HG03039 (cell line): Measurements from ENCODE around the gene C22orf23.

Experiments
- ATAC-seq: cut with Tn5 transposase; IDR thresholded peaks from one replicate; pipeline ENCODE4 v1.9.1; 2021; ENCODE audit warnings: mild to moderate bottlenecking, moderate library complexity; ENCODE audit not compliant: unreplicated experiment

The C22orf23 gene

GRCh38 chr22:37926771-37927636 is 26.4 kb downstream of the C22orf23 start:
- ATAC-seq: no peak

- no peak for ATAC-seq
Observed at GRCh38 chr22:37926358-37926757, 27.0 kb downstream of the C22orf23 start.

GRCh38 chr22:37925767-37926166 is 27.6 kb downstream of the C22orf23 start:
- no peak for ATAC-seq

- ATAC-seq: no peak
Observed at GRCh38 chr22:37925330-37925729, 28.1 kb downstream of the C22orf23 start.

- ATAC-seq: no peak
Observed at GRCh38 chr22:37924386-37925065, 28.9 kb downstream of the C22orf23 start.

GRCh38 chr22:37923927-37924326 is 29.5 kb downstream of the C22orf23 start:
- no peak for ATAC-seq

GRCh38 chr22:37922191-37922590 is 31.2 kb downstream of the C22orf23 start:
- no peak for ATAC-seq

- no peak for ATAC-seq
Observed at GRCh38 chr22:37920126-37920525, 33.3 kb downstream of the C22orf23 start.

GRCh38 chr22:37918580-37919270 is 34.7 kb downstream of the C22orf23 start:
- ATAC-seq: no peak

- no peak for ATAC-seq
Observed at GRCh38 chr22:37917874-37918548, 35.4 kb downstream of the C22orf23 start.

- no peak for ATAC-seq
Observed at GRCh38 chr22:37916311-37916710, 37.1 kb downstream of the C22orf23 start.

GRCh38 chr22:37913233-37913721 is 40.1 kb downstream of the C22orf23 start:
- ATAC-seq: no peak

GRCh38 chr22:37912171-37912570 is 41.2 kb downstream of the C22orf23 start:
- ATAC-seq: no peak

GRCh38 chr22:37911697-37912096 is 41.7 kb downstream of the C22orf23 start:
- ATAC-seq: no peak

- no peak for ATAC-seq
Observed at GRCh38 chr22:37910890-37911672, 42.3 kb downstream of the C22orf23 start.

- ATAC-seq: no peak
Observed at GRCh38 chr22:37909766-37910165, 43.6 kb downstream of the C22orf23 start.

- ATAC-seq: no peak
Observed at GRCh38 chr22:37907036-37907954, 46.1 kb downstream of the C22orf23 start.

- no peak for ATAC-seq
Observed at GRCh38 chr22:37906364-37907008, 46.9 kb downstream of the C22orf23 start.
